Kidney (tissue), 14 donors: ENCODE results near the gene RHBDF2. TPM values are rescaled to one million over a fixed set of nuclear protein-coding genes. Genes with fewer than 3 reads are reported as not detected.

Experiments used
- DNase-seq, 5 donors: peaks; one replicate each; pipeline ENCODE4 v3.0.0-alpha.2; 2013 to 2020
- FAIRE-seq: peaks from 2 replicates; lab custom pipeline; 2012; peaks lifted over from hg19 to GRCh38; lab: Jason Lieb, UNC
- H3K27ac ChIP-seq, 2 donors: one replicate each; pipeline ENCODE4 v1.7.0; 2013; ENCODE audit warnings: low read depth in 2 of 2, low read length in 2 of 2, inconsistent platforms in 1 of 2
- H3K27me3 ChIP-seq: one replicate; pipeline ENCODE4 v1.7.1; 2013; ENCODE audit warnings: low read length, inconsistent platforms; ENCODE audit not compliant: control insufficient read depth, insufficient read depth
- H3K36me3 ChIP-seq, 3 donors: one replicate each; pipeline versions ENCODE4 v1.7.0 to v1.7.1; 2013; ENCODE audit warnings: low read length in 3 of 3, control low read depth in 1 of 3, inconsistent platforms in 1 of 3; ENCODE audit not compliant: insufficient read depth in 3 of 3, control insufficient read depth in 2 of 3
- H3K4me1 ChIP-seq, 3 donors: one replicate each; pipeline versions ENCODE4 v1.7.0 to v1.7.1; 2013; ENCODE audit warnings: low read length in 3 of 3, inconsistent platforms in 1 of 3, low read depth in 1 of 3; ENCODE audit not compliant: control insufficient read depth in 2 of 3, insufficient read depth in 2 of 3
- H3K4me3 ChIP-seq, 3 donors: one replicate each; pipeline versions ENCODE4 v1.7.0 to v1.8.1; 2013; ENCODE audit warnings: low read length in 3 of 3, control low read depth in 1 of 3, inconsistent platforms in 1 of 3
- H3K9ac ChIP-seq, 3 donors: one replicate each; pipeline versions ENCODE4 v1.7.0 to v1.7.1; 2013; ENCODE audit warnings: low read length in 3 of 3, control low read depth in 1 of 3, inconsistent platforms in 1 of 3
- H3K9me3 ChIP-seq, 3 donors: one replicate each; pipeline versions ENCODE4 v1.7.0 to v1.7.1; 2013; ENCODE audit warnings: low read length in 3 of 3, control low read depth in 1 of 3, inconsistent platforms in 1 of 3; ENCODE audit not compliant: control insufficient read depth in 2 of 3, insufficient read depth in 1 of 3
- CTCF ChIP-seq: IDR thresholded peaks from 3 replicates; pipeline ENCODE4 v1.5.1; 2012; ENCODE audit warnings: mild to moderate bottlenecking, moderate library complexity, borderline replicate concordance; ENCODE audit not compliant: insufficient read depth; ENCODE audit errors: extremely low read depth
- intact Hi-C: fragments of 100-400 bp; cut with DNase I; formaldehyde crosslinking; loops from one replicate; pipeline ENCODE4 v1.11.1; 2022
- polyA plus RNA-seq: library from polyadenylated mRNA; stranded (reverse); fragments of 350-450 nt; fragmentation: Illumina TruSeq; extraction: RNeasy Lipid Tissue Mini Kit (QIAGEN cat#74804); gene quantifications from one replicate; pipeline ENCODE4 v1.2.3, GENCODE V29; 2014; ENCODE audit warnings: low read depth, low replicate concordance; ENCODE audit not compliant: insufficient read depth
- total RNA-seq: library from RNA; stranded (reverse); fragmentation: NEBNext Ultra II Directional; extraction: Animal tissue kit (Norgen Biotek cat#: 25700); gene quantifications from one replicate; pipeline ENCODE4 v1.2.1, GENCODE V29; 2021
- donor health status: control.
- donor health status: control.
- donor health status: control.
- donor health status: control.
- donor health status: control.
- donor health status: DM: yes; HTN: yes; CAD: no.
- donor health status: Normal renal cell carcinoma (clear cell type).

The RHBDF2 gene
- total and polyA plus RNA-seq, 2 donors from 2014 or later: 6.8 to 58.6 TPM

- intact Hi-C loops: no loop called here
- H3K4me3 ChIP-seq: no peak overlapping the region
- no peak overlapping the region for H3K9ac ChIP-seq
- no peak overlapping the region for H3K27ac ChIP-seq
- H3K36me3 ChIP-seq: no peaks in the 10 kb centered on the region
- TF ChIP-seq CTCF: no peak
- H3K4me1 ChIP-seq: peaks cover 0 to 6% (median 0%) of the 10 kb centered on the region in 3 donors
- DNase-seq (no peak), FAIRE-seq (no peak)
- no peaks in the 10 kb centered on the region for H3K27me3 ChIP-seq
- H3K9me3 ChIP-seq: no peaks in the 10 kb centered on the region
These were observed 60.4 kb downstream of the RHBDF2 start for GRCh38 chr17:76440751-76441362.

- Histone ChIP-seq H3K9ac (no peak overlapping the region), H3K27me3 (no peaks in the 10 kb centered on the region), H3K4me3 (no peak overlapping the region), H3K27ac (no peak overlapping the region), H3K36me3 (peaks cover 0 to 1% (median 0%) of the 10 kb centered on the region in 3 donors), H3K9me3 (no peaks in the 10 kb centered on the region), H3K4me1 (peaks cover 0 to 6% (median 0%) of the 10 kb centered on the region in 3 donors)
- DNase-seq (no peak), FAIRE-seq (no peak)
- intact Hi-C loops: no loop called here
- TF ChIP-seq CTCF: no peak
These were observed 61.8 kb downstream of the RHBDF2 start for GRCh38 chr17:76439314-76439928.

GRCh38 chr17:76438906-76439305, 62.3 kb downstream of the RHBDF2 start:
- Histone ChIP-seq H3K36me3 (peaks cover 0 to 3% (median 0%) of the 10 kb centered on the region in 3 donors), H3K4me3 (no peak overlapping the region), H3K4me1 (peaks cover 0 to 6% (median 0%) of the 10 kb centered on the region in 3 donors), H3K27ac (no peak overlapping the region), H3K9me3 (no peaks in the 10 kb centered on the region), H3K9ac (no peak overlapping the region), H3K27me3 (no peaks in the 10 kb centered on the region)
- intact Hi-C loops: no loop called here
- no peak for TF ChIP-seq CTCF
- DNase-seq: no peak
- FAIRE-seq: no peak
